ENCODE measurements around the gene SEC22A. TPM values are rescaled to one million over a fixed set of nuclear protein-coding genes. Genes with fewer than 3 reads are reported as not detected.

Gene SEC22A
- total and polyA plus RNA-seq, 2 donors (not counting 1 experiment from before 2014, with no cell fraction given), result 15.6 to 19.3 TPM

GRCh38 chr3:123201223-123201556, 553 bp upstream of the SEC22A start:
- Mint-ChIP-seq H3K27me3 (no peaks in the 10 kb centered on the region), H3K9me3 (ENCODE audit: insufficient read depth) (peaks cover 5% of the 10 kb centered on the region), H3K4me3 (peak overlapping the region; percentile 95), H3K27ac (peak overlapping the region; percentile 94), H3K4me1 (peaks cover 22% of the 10 kb centered on the region)
- POLR2A ChIA-PET, result interaction anchor here (0.5 to 0.9 kb wide), 3 partner anchors 446 to 1676 kb away, joined by 3 read pairs; partner anchors contain the start of gene KPNA1
- H3K27ac ChIP-seq (ENCODE audit: low read length in 2 of 2), result peak overlapping the region; percentile 92 to 96
- H3K4me2 ChIP-seq (replicated peaks; ENCODE audit: low read depth, low read length, poor library complexity, severe bottlenecking), result peak overlapping the region; percentile 87
- no peaks in the 10 kb centered on the region for H3K27me3 ChIP-seq (replicated peaks in 1 of 4; ENCODE audit: control extremely low read depth in 1 of 4, control insufficient read depth in 3 of 4, insufficient read depth in 4 of 4, low read length in 3 of 4)
- DNase-seq, result no peak
- H3K4me1 ChIP-seq (ENCODE audit: control insufficient read depth in 2 of 2, insufficient read depth in 2 of 2, low read length in 2 of 2), result peaks cover 13 to 18% of the 10 kb centered on the region in 2 donors
- intact Hi-C loops (cut with micrococcal nuclease), result loop anchor here (1.0 to 5.0 kb wide), 5 partner anchors 384 to 1454 kb away; partner anchors contain the start of genes EAF2, FAM162A, GOLGB1 and HACD2
- H3K9ac ChIP-seq (ENCODE audit: low read length), result peak overlapping the region; percentile 94
- H3K4me3 ChIP-seq (ENCODE audit: control extremely low read depth in 1 of 5, extremely low read depth in 1 of 5, insufficient read depth in 1 of 5, low read depth in 2 of 5, low read length in 4 of 5), result peak overlapping the region; percentile 86 to 99 (median 90)
- H2AFZ ChIP-seq (ENCODE audit: insufficient read depth, low read depth, low read length, poor library complexity, severe bottlenecking), result peak overlapping the region; percentile 96
- CTCF ChIA-PET, result interaction anchor here (0.6 kb wide), 1 partner anchor 685 kb away, joined by 3 read pairs; no protein-coding TSS in a partner anchor
- no peaks in the 10 kb centered on the region for H3K36me3 ChIP-seq (replicated peaks in 1 of 2; ENCODE audit: control extremely low read depth in 1 of 2, control insufficient read depth in 1 of 2, extremely low read depth in 1 of 2, insufficient read depth in 2 of 2, low read length in 1 of 2)
- peaks cover 0 to 6% (median 0%) of the 10 kb centered on the region in 3 donors for H3K9me3 ChIP-seq (ENCODE audit: control extremely low read depth in 1 of 3, control insufficient read depth in 2 of 3, insufficient read depth in 1 of 3, low read length in 2 of 3)
- ATAC-seq (ENCODE audit: low read depth), result no peak
- WGBS (ENCODE audit: insufficient coverage), result 3% methylated on average over 3 of the region's 6 CpGs
- H4K20me1 ChIP-seq (ENCODE audit: control insufficient read depth, insufficient read depth, low read length, poor library complexity, severe bottlenecking), result no peaks in the 10 kb centered on the region
- peaks cover 14% of the 10 kb centered on the region for H3K79me2 ChIP-seq (ENCODE audit: control insufficient read depth, insufficient read depth, low read length)
- no peak for TF ChIP-seq CTCF (IDR thresholded peaks at IDR 0.05)
- TF ChIP-seq EZH2 (IDR thresholded peaks at IDR 0.05; ENCODE audit: borderline replicate concordance, insufficient read depth, low read depth, low read length, poor library complexity, severe bottlenecking), result no peak

- H3K27me3 Mint-ChIP-seq, result no peaks in the 10 kb centered on the region
- ChIA-PET POLR2A (interaction anchor here (0.6 kb wide), 1 partner anchor 821 kb away, joined by 5 read pairs; no protein-coding TSS in a partner anchor), CTCF (interaction anchor here (0.6 to 1.6 kb wide), 2 partner anchors 173 to 1723 kb away, joined by 3 to 4 read pairs; no protein-coding TSS in a partner anchor)
- WGBS (ENCODE audit: insufficient coverage), result 7% methylated on average over 6 of the region's 7 CpGs
- peaks cover 13 to 18% of the 10 kb centered on the region in 2 donors for H3K4me1 ChIP-seq (ENCODE audit: control insufficient read depth in 2 of 2, insufficient read depth in 2 of 2, low read length in 2 of 2)
- ATAC-seq (ENCODE audit: low read depth), result no peak
- no peak for DNase-seq
- peak overlapping the region; percentile 72 to 99 (median 90) for H3K4me3 ChIP-seq (ENCODE audit: control extremely low read depth in 1 of 5, extremely low read depth in 1 of 5, insufficient read depth in 1 of 5, low read depth in 2 of 5, low read length in 4 of 5)
- peaks cover 14% of the 10 kb centered on the region for H3K79me2 ChIP-seq (ENCODE audit: control insufficient read depth, insufficient read depth, low read length)
- intact Hi-C loops (cut with micrococcal nuclease), result loop anchor here (2.0 to 5.0 kb wide), 5 partner anchors 522 to 1455 kb away; partner anchors contain the start of genes EAF2, FAM162A, GOLGB1 and IQCB1
- H3K27ac ChIP-seq (ENCODE audit: low read length in 2 of 2), result peak overlapping the region; percentile 92 to 96
- H3K9ac ChIP-seq (ENCODE audit: low read length), result peak overlapping the region; percentile 94
- no peaks in the 10 kb centered on the region for H3K27me3 ChIP-seq (replicated peaks in 1 of 4; ENCODE audit: control extremely low read depth in 1 of 4, control insufficient read depth in 3 of 4, insufficient read depth in 4 of 4, low read length in 3 of 4)
- peak overlapping the region; percentile 95 for H3K4me3 Mint-ChIP-seq
- peak overlapping the region; percentile 94 for H3K27ac Mint-ChIP-seq
- peak overlapping the region; percentile 96 for H2AFZ ChIP-seq (ENCODE audit: insufficient read depth, low read depth, low read length, poor library complexity, severe bottlenecking)
- peaks cover 5% of the 10 kb centered on the region for H3K9me3 Mint-ChIP-seq (ENCODE audit: insufficient read depth)
- peaks cover 0 to 4% (median 0%) of the 10 kb centered on the region in 3 donors for H3K9me3 ChIP-seq (ENCODE audit: control extremely low read depth in 1 of 3, control insufficient read depth in 2 of 3, insufficient read depth in 1 of 3, low read length in 2 of 3)
- H4K20me1 ChIP-seq (ENCODE audit: control insufficient read depth, insufficient read depth, low read length, poor library complexity, severe bottlenecking), result no peaks in the 10 kb centered on the region
- no peak for TF ChIP-seq CTCF (IDR thresholded peaks at IDR 0.05)
- no peak for TF ChIP-seq EZH2 (IDR thresholded peaks at IDR 0.05; ENCODE audit: borderline replicate concordance, insufficient read depth, low read depth, low read length, poor library complexity, severe bottlenecking)
- H3K36me3 ChIP-seq (replicated peaks in 1 of 2; ENCODE audit: control extremely low read depth in 1 of 2, control insufficient read depth in 1 of 2, extremely low read depth in 1 of 2, insufficient read depth in 2 of 2, low read length in 1 of 2), result no peaks in the 10 kb centered on the region
- peak overlapping the region; percentile 87 for H3K4me2 ChIP-seq (replicated peaks; ENCODE audit: low read depth, low read length, poor library complexity, severe bottlenecking)
- H3K4me1 Mint-ChIP-seq, result peaks cover 22% of the 10 kb centered on the region
These were observed 708 bp downstream of the SEC22A start for GRCh38 chr3:123202451-123202850.

Measured in B cell (primary cell).